ENCODE data around the gene TAPBPL.
"Not testable (repeated sequence)": the region's sequence is repeated elsewhere in the genome, so short reads cannot be mapped to it uniquely, and the experiment has no call there.

The TAPBPL gene

DNA sequence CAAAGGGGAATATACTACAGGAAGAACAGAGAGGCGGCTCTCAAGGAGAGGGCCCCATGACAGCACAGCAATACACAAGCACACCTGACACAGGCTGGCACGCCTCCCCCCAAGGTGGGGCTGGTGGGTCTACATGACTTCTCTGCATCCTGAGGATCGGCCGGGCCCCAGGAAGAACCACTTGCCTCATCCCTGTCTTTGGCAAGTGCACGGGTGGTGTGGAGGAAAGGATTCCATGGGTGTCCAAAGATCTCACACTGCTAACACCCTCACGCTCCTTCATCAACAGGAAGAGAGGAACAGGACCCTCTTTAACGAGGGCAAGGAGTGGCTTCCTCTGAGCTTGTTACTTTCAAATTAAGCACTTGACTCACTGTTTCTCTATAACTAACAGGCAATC, 11.4 kb downstream of the TAPBPL start:
- DNase-seq: no peak

- DNase-seq: no peak
Measured at GRCh38 chr12:6463858-6464257, 12.0 kb downstream of the TAPBPL start.

- no peak for DNase-seq
Measured at GRCh38 chr12:6464531-6464930, 12.7 kb downstream of the TAPBPL start.

- no peak for DNase-seq
Measured at GRCh38 chr12:6465467-6466183, 13.8 kb downstream of the TAPBPL start.

DNA sequence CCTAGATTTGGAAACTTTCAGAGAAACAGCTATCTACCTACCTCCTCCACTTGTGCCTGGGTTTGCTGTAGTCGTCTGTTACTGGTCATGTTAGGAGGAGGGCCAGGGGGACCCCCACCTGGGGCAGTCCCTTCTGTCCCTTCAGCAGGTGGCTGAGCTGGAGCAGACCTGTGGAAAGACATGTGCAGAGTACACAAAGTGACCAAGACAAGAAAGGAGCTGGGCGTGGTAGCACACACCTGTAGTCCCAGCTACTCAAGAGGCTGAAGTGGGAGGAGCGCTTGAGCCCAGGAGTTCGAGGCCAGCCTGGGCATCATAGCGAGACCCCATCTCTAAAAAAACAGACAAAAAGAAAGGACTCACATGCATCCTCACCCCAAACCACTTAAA, 14.3 kb downstream of the TAPBPL start:
- DNase-seq: no peak

DNA sequence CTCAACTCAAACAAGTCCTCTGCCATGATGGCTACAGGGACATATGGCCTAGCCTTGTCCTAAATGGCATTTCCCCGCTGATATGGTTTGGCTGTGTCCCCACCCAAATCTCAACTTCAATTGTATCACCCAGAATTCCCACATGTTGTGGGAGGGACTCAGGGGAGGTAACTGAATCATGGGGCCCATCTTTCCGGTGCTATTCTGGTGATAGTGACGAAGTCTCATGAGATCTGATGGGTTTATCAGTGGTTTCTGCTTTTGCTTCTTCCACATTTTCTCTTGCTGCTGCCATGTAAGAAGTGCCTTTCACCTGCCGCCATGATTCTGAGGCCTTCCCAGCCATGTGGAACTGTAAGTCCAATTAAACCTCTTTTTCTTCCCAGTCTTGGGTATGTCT, 14.9 kb downstream of the TAPBPL start:
- not testable (repeated sequence) for DNase-seq

GRCh38 chr12:6467571-6468282, 15.9 kb downstream of the TAPBPL start:
- DNase-seq: not testable (repeated sequence)

DNA sequence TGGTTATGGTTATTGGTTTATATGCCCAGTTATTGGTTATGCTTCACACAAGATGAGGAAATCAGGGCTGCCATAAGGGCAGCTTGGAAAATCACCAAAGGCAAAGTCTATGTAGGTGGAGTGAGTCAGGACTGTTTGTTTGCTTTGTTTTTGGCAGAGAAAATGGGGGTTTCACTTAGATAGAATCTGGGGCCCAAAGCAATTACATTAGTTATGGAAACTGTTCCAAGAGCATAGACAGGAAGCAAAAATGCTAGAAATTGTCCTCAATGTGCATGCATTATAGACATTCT, 16.4 kb downstream of the TAPBPL start:
- DNase-seq: no peak

- no peak for DNase-seq
Measured at GRCh38 chr12:6469092-6469491, 17.2 kb downstream of the TAPBPL start.

GRCh38 chr12:6469609-6470374, 17.9 kb downstream of the TAPBPL start:
- no peak for DNase-seq

- DNase-seq: peak; percentile 96
Measured at GRCh38 chr12:6470375-6471163, 18.7 kb downstream of the TAPBPL start, which contains the start of gene VAMP1. TSS of gene VAMP1 (minus strand) at chr12:6470677. CDS start at chr12:6470531, 146 bp downstream.

DNA sequence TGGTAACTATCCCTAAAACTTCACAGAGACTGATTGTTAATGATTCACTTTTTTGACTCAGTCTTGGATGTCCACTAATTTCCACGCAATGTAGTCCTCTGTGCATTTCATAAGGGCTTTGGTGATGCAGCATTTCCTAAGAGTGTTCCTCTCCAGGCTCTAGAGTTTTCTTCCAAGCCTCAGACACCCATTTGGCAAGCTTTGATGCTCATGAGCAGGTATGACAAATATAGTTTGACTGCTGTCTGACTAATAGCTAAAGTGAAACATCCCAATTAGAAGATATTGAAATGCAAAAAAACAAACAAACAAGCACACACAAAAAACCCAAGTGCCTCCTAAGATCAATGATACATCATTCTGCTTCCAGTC, 20.1 kb downstream of the TAPBPL start:
- DNase-seq: no peak

GRCh38 chr12:6472491-6472890, 20.6 kb downstream of the TAPBPL start:
- DNase-seq: no peak

DNA sequence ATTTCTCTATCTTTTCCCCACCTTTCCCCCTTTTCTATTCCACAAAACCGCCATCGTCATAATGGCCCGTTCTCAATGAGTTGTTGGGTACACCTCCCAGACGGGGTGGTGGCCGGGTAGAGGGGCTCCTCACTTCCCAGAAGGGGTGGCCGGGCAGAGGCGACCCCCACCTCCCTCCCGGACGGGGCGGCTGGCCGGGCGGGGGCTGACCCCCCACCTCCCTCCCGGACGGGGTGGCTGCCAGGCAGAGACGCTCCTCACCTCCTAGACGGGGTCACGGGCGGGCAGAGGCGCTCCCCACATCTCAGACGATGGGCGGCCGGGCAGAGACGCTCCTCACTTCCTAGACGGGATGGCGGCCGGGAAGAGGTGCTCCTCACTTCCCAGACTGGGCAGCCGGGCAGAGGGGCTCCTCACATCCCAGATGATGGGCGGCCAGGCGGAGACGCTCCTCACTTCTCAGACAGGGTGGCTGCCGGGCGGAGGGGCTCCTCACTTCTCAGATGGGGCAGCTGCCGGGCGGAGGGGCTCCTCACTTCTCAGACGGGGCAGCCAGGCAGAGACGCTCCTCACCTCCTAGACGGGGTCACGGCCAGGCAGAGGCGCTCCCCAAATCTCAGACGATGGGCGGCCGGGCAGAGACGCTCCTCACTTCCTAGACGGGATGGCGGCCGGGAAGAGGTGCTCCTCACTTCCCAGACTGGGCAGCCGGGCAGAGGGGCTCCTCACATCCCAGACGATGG, 23.6 kb downstream of the TAPBPL start:
- DNase-seq: not testable (repeated sequence)

GRCh38 chr12:6476489-6476888, 24.6 kb downstream of the TAPBPL start:
- DNase-seq: no peak

DNA sequence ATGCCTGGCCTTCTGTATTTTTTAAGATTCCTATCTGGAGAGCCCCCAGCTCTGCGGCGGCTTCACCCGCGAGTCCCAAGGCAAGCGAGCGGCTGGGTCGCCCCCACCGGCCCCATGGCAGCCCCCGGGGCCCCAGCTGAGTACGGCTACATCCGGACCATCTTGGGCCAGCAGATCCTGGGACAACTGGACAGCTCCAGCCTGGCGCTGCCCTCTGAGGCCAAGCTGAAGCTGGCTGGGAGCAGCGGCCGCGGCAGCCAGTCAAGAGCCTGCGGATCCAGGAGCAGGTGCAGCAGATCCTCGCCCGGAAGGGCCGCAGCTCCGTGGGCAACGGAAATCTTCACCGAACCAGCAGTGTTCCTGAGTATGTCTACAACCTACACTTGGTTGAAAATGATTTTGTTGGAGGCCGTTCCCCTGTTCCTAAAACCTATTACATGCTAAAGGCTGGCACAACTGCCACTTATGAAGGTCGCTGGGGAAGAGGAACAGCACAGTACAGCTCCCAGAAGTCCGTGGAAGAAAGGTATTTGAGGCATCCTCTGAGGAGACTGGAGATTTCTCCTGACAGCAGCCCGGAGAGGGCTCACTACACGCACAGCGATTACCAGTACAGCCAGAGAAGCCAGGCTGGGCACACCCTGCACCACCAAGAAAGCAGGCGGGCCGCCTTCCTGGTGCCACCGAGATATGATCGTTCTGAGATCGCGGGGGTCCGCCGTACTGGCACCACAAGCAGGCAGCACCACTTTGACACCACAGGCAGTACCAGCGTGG, 25.9 kb downstream of the TAPBPL start:
- not testable (repeated sequence) for DNase-seq

GRCh38 chr12:6478416-6478815, 26.6 kb downstream of the TAPBPL start:
- no peak for DNase-seq

GRCh38 chr12:6488240-6488639, 36.4 kb downstream of the TAPBPL start:
- DNase-seq: no peak

DNA sequence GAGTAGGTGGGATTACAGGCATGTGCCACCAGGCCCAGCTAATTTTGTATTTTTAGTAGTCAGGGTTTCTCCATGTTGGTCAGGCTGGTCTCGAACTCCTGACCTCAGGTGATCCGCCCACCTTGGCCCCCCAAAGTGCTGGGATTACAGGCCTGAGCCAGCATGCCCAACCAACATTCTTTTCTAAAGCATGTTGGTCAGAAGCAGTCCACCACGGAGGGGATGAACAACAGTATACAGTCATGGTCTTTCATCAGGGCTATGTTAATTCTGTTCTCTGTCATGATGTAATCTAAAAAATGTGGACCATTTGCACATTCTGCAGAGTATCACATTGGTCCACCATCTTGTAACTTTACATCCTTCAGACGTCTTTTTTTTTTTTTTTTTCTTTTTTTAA, 37.6 kb downstream of the TAPBPL start:
- DNase-seq: no peak

- not testable (repeated sequence) for DNase-seq
Measured at GRCh38 chr12:6490673-6491072, 38.8 kb downstream of the TAPBPL start.

GRCh38 chr12:6492838-6493496, 41.1 kb downstream of the TAPBPL start, which contains the start of gene MRPL51:
TSS of gene MRPL51 (minus strand) at chr12:6493262. CDS start at chr12:6493136, 126 bp downstream.
- peak; percentile 96 for DNase-seq
